ENCODE results near the gene NLRP7. TPM values are rescaled to one million over a fixed set of nuclear protein-coding genes. Genes with fewer than 3 reads are reported as not detected.
"Not testable (repeated sequence)": the region's sequence is repeated elsewhere in the genome, so short reads cannot be mapped to it uniquely, and the experiment has no call there.

NLRP7 gene
- total RNA-seq, 1 experiment from 2014 or later, result 0.43 TPM

DNA sequence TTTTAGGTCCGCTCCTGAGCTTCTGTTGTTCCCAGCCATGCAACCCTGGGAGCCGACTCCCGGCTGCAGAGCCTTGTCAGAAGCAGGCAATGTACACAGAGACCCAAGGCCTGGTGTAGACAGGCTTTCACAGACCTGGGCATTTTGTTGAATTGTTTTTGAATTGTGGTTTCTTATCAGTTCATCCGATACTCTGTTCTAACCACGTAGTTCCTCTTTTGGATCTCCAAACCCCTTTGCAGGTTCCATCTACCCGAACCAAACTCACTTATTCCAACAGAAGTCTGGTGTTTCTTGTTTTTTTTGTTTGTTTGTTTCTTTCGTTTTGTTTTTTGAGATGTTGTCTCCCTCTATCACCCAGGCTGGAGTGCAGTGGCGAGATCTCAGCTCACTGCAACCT lies 12.5 kb upstream of the NLRP7 start:
- Mint-ChIP-seq H3K4me3 (ENCODE audit: unreplicated experiment) (no peak overlapping the region), H3K27ac (ENCODE audit: unreplicated experiment) (peak overlapping the region; percentile 26), H3K36me3 (ENCODE audit: insufficient read depth, unreplicated experiment) (no peaks in the 10 kb centered on the region), H3K27me3 (ENCODE audit: insufficient read depth, unreplicated experiment) (no peaks in the 10 kb centered on the region), H3K9me3 (ENCODE audit: unreplicated experiment) (no peaks in the 10 kb centered on the region), H3K4me1 (ENCODE audit: low read depth, unreplicated experiment) (no peaks in the 10 kb centered on the region)
- Histone ChIP-seq H3K4me3 (ENCODE audit: low read depth, low read length) (no peak overlapping the region), H3K4me1 (peaks cover 4% of the 10 kb centered on the region; the same call in 1 of the 2 replicates), H3K27me3 (replicated peaks; ENCODE audit: control insufficient read depth, insufficient read depth, low read length) (no peaks in the 10 kb centered on the region), H3K36me3 (ENCODE audit: control insufficient read depth, insufficient read depth, low read length) (no peaks in the 10 kb centered on the region), H3K9me3 (no peaks in the 10 kb centered on the region)
- no TSS peak for BruUV-seq (replicated peaks)
- POLR2A ChIA-PET, result no interaction called here
- CTCF ChIA-PET, result no interaction called here
- intact Hi-C loops (cut with micrococcal nuclease; ENCODE audit: unreplicated experiment), result no loop called here
- no peak for TF ChIP-seq CTCF (IDR thresholded peaks at IDR 0.05; ENCODE audit: insufficient read depth in 1 of 2, low read depth in 1 of 2, low read length in 1 of 2, severe bottlenecking in 1 of 2, unreplicated experiment in 1 of 2)
- no peak for DNase-seq

- POLR2A ChIA-PET, result no interaction called here
These were observed 8.0 kb upstream of the NLRP7 start for GRCh38 chr19:54955376-54955775.

GRCh38 chr19:54953345-54953713 lies 6.0 kb upstream of the NLRP7 start:
- H3K27ac Mint-ChIP-seq (ENCODE audit: unreplicated experiment), result peak overlapping the region; percentile 86
- DNase-seq, result peak in 1 of 2 experiments; percentile 25
- H3K4me3 Mint-ChIP-seq (ENCODE audit: unreplicated experiment), result peak overlapping the region; percentile 63
- H3K4me3 ChIP-seq (ENCODE audit: low read depth, low read length); H3K36me3 ChIP-seq (ENCODE audit: control insufficient read depth, insufficient read depth, low read length); intact Hi-C loops (cut with micrococcal nuclease; ENCODE audit: unreplicated experiment); BruUV-seq (replicated peaks); H3K36me3 Mint-ChIP-seq (ENCODE audit: insufficient read depth, unreplicated experiment); H3K9me3 Mint-ChIP-seq (ENCODE audit: unreplicated experiment); POLR2A ChIA-PET; CTCF ChIA-PET; H3K9me3 ChIP-seq; H3K4me1 Mint-ChIP-seq (ENCODE audit: low read depth, unreplicated experiment); H3K27me3 ChIP-seq (replicated peaks; ENCODE audit: control insufficient read depth, insufficient read depth, low read length); H3K27me3 Mint-ChIP-seq (ENCODE audit: insufficient read depth, unreplicated experiment): not testable (repeated sequence)
- H3K4me1 ChIP-seq, result peaks cover 33% of the 10 kb centered on the region

More at GRCh38 chr19:54955376-54955775, 8.0 kb upstream of the NLRP7 start:
- H3K4me3 ChIP-seq (ENCODE audit: low read depth, low read length), result no peak overlapping the region
- no peaks in the 10 kb centered on the region for H3K27me3 Mint-ChIP-seq (ENCODE audit: insufficient read depth, unreplicated experiment)
- CTCF ChIA-PET, result no interaction called here
- no peak overlapping the region for H3K27ac Mint-ChIP-seq (ENCODE audit: unreplicated experiment)
- H3K4me3 Mint-ChIP-seq (ENCODE audit: unreplicated experiment), result no peak overlapping the region
- H3K9me3 ChIP-seq, result no peaks in the 10 kb centered on the region
- intact Hi-C loops (cut with micrococcal nuclease; ENCODE audit: unreplicated experiment), result no loop called here
- no peaks in the 10 kb centered on the region for H3K36me3 ChIP-seq (ENCODE audit: control insufficient read depth, insufficient read depth, low read length)
- H3K27me3 ChIP-seq (replicated peaks; ENCODE audit: control insufficient read depth, insufficient read depth, low read length), result no peaks in the 10 kb centered on the region
- no peaks in the 10 kb centered on the region for H3K36me3 Mint-ChIP-seq (ENCODE audit: insufficient read depth, unreplicated experiment)
- TF ChIP-seq CTCF (IDR thresholded peaks at IDR 0.05; ENCODE audit: insufficient read depth in 1 of 2, low read depth in 1 of 2, low read length in 1 of 2, severe bottlenecking in 1 of 2, unreplicated experiment in 1 of 2), result no peak
- H3K4me1 ChIP-seq, result peaks cover 33% of the 10 kb centered on the region
- H3K9me3 Mint-ChIP-seq (ENCODE audit: unreplicated experiment), result no peaks in the 10 kb centered on the region
- DNase-seq, result no peak
- BruUV-seq (replicated peaks), result no TSS peak
- H3K4me1 Mint-ChIP-seq (ENCODE audit: low read depth, unreplicated experiment), result peaks cover 7% of the 10 kb centered on the region

Measured in Caco-2 (cell line).